H9 (cell line): ENCODE measurements around the gene TRERF1. TPM values are rescaled to one million over a fixed set of nuclear protein-coding genes. Genes with fewer than 3 reads are reported as not detected.

Experiments
- DNase-seq: peaks from one replicate; pipeline ENCODE4 v3.0.0-alpha.2; 2017
- H2AFZ ChIP-seq: one replicate; pipeline ENCODE4 v1.6.1; 2013; ENCODE audit warnings: mild to moderate bottlenecking, low read length, control low read depth, moderate library complexity
- H2AK5ac ChIP-seq: 2 replicates; pipeline ENCODE4 v1.6.1; 2013; ENCODE audit warnings: low read length, control low read depth, mixed read lengths; ENCODE audit not compliant: insufficient read length
- H2BK120ac ChIP-seq: one replicate; pipeline ENCODE4 v1.6.1; 2013; ENCODE audit warnings: low read depth, mild to moderate bottlenecking, low read length, control low read depth, inconsistent platforms; ENCODE audit not compliant: poor library complexity, severe bottlenecking
- H2BK12ac ChIP-seq: 2 replicates; pipeline ENCODE4 v1.6.1; 2013; ENCODE audit warnings: low read length, control low read depth, mixed read lengths, low read depth; ENCODE audit not compliant: insufficient read length
- H2BK15ac ChIP-seq: 2 replicates; pipeline ENCODE4 v1.6.1; 2013; ENCODE audit warnings: low read depth, low read length, control low read depth
- H2BK20ac ChIP-seq: one replicate; pipeline ENCODE4 v1.6.1; 2013; ENCODE audit warnings: low read depth, mild to moderate bottlenecking, low read length, control low read depth, inconsistent platforms; ENCODE audit not compliant: poor library complexity, severe bottlenecking
- H2BK5ac ChIP-seq: 2 replicates; pipeline ENCODE4 v1.6.1; 2013; ENCODE audit warnings: low read length, control low read depth, mixed read lengths; ENCODE audit not compliant: insufficient read length
- H3K14ac ChIP-seq: 2 replicates; pipeline ENCODE4 v1.6.1; 2013; ENCODE audit warnings: low read length, control low read depth; ENCODE audit not compliant: insufficient read depth
- H3K18ac ChIP-seq: 2 replicates; pipeline ENCODE4 v1.6.1; 2013; ENCODE audit warnings: low read depth, mild to moderate bottlenecking, mixed read lengths, low read length, control low read depth; ENCODE audit not compliant: insufficient read length
- H3K23ac ChIP-seq: 2 replicates; pipeline ENCODE4 v1.6.1; 2013; ENCODE audit warnings: low read length, control low read depth, mixed read lengths, low read depth; ENCODE audit not compliant: insufficient read length
- H3K23me2 ChIP-seq: 2 replicates; pipeline ENCODE4 v1.6.1; 2013; ENCODE audit warnings: low read depth, mild to moderate bottlenecking, mixed read lengths, low read length, control low read depth; ENCODE audit not compliant: insufficient read length, poor library complexity, severe bottlenecking
- H3K27ac ChIP-seq: 2 replicates; pipeline ENCODE4 v1.5.1; 2013; ENCODE audit warnings: low read length, control low read depth, mixed read lengths, low read depth; ENCODE audit not compliant: insufficient read length
- H3K27me3 ChIP-seq: 2 replicates; pipeline ENCODE4 v1.6.1; 2013; ENCODE audit warnings: low read length, control low read depth, inconsistent platforms; ENCODE audit not compliant: insufficient read depth
- H3K4ac ChIP-seq: 2 replicates; pipeline ENCODE4 v1.6.1; 2013; ENCODE audit warnings: low read depth, mild to moderate bottlenecking, control low read depth, inconsistent platforms, low read length, moderate library complexity
- H3K4me1 ChIP-seq: 2 replicates; pipeline ENCODE4 v1.6.1; 2013; ENCODE audit warnings: low read length, control low read depth, inconsistent platforms; ENCODE audit not compliant: insufficient read depth
- H3K4me2 ChIP-seq: 2 replicates; pipeline ENCODE4 v1.6.1; 2013; ENCODE audit warnings: low read length, control low read depth, mixed read lengths; ENCODE audit not compliant: insufficient read length, insufficient read depth
- H3K56ac ChIP-seq: 2 replicates; pipeline ENCODE4 v1.6.1; 2013; ENCODE audit warnings: low read depth, mild to moderate bottlenecking, mixed read lengths, low read length, control low read depth; ENCODE audit not compliant: insufficient read length
- H3K79me1 ChIP-seq: 2 replicates; pipeline ENCODE4 v1.6.1; 2013; ENCODE audit warnings: low read depth, mild to moderate bottlenecking, moderate library complexity, low read length, control low read depth, inconsistent platforms; ENCODE audit not compliant: insufficient read depth, poor library complexity, severe bottlenecking
- H3K79me2 ChIP-seq: 2 replicates; pipeline ENCODE4 v1.6.1; 2013; ENCODE audit warnings: low read length, control low read depth, inconsistent platforms; ENCODE audit not compliant: insufficient read depth
- H3K9ac ChIP-seq: 2 replicates; pipeline ENCODE4 v1.6.1; 2013; ENCODE audit warnings: low read length, control low read depth, mixed read lengths; ENCODE audit not compliant: insufficient read length; ENCODE audit errors: extremely low read depth
- H3K9me3 ChIP-seq: one replicate; pipeline ENCODE4 v1.6.1; 2013; ENCODE audit warnings: low read depth, low read length, inconsistent platforms; ENCODE audit not compliant: control insufficient read depth
- H3T11ph ChIP-seq: one replicate; pipeline ENCODE4 v1.6.1; 2013; ENCODE audit warnings: mild to moderate bottlenecking, low read length, control low read depth, inconsistent platforms
- H4K20me1 ChIP-seq: one replicate; pipeline ENCODE4 v1.6.1; 2013; ENCODE audit not compliant: control insufficient read depth, insufficient read length, insufficient read depth
- H4K5ac ChIP-seq: 2 replicates; pipeline ENCODE4 v1.6.1; 2013; ENCODE audit warnings: low read depth, mild to moderate bottlenecking, mixed read lengths, low read length, control low read depth; ENCODE audit not compliant: insufficient read length
- H4K8ac ChIP-seq: replicated peaks from 2 replicates; pipeline ENCODE4 v1.6.1; 2013; ENCODE audit warnings: low read length, control low read depth, mixed read lengths, low read depth; ENCODE audit not compliant: insufficient read length
- H4K91ac ChIP-seq: 2 replicates; pipeline ENCODE4 v1.6.1; 2013; ENCODE audit warnings: low read depth, mild to moderate bottlenecking, moderate library complexity, mixed read lengths, low read length, control low read depth; ENCODE audit not compliant: insufficient read length
- H3K27ac Mint-ChIP-seq, 3 experiments: 2 replicates in 2 of 3; 3 replicates in 1 of 3; pipeline ENCODE4 v1.8.0; 2020 to 2021; ENCODE audit warnings: mixed read lengths in 3 of 3, mild to moderate bottlenecking in 1 of 3, moderate library complexity in 1 of 3
- H3K27me3 Mint-ChIP-seq: 2 replicates; pipeline ENCODE4 v1.8.0; 2021; ENCODE audit warnings: low read depth, mild to moderate bottlenecking, moderate library complexity, mixed read lengths
- H3K36me3 Mint-ChIP-seq, 3 experiments: 2 replicates in 2 of 3; 3 replicates in 1 of 3; pipeline ENCODE4 v1.8.0; 2020 to 2021; ENCODE audit warnings: low read depth in 3 of 3, mixed read lengths in 3 of 3; ENCODE audit not compliant: insufficient read depth in 1 of 3
- H3K4me1 Mint-ChIP-seq, 2 experiments: 2 replicates each; pipeline ENCODE4 v1.8.0; 2020; ENCODE audit warnings: mixed read lengths in 2 of 2
- H3K4me3 Mint-ChIP-seq, 2 experiments: 2 replicates in 1 of 2; 3 replicates in 1 of 2; pipeline ENCODE4 v1.8.0; 2020 to 2021; ENCODE audit warnings: mild to moderate bottlenecking in 2 of 2, mixed read lengths in 2 of 2, moderate library complexity in 1 of 2
- H3K9me3 Mint-ChIP-seq, 2 experiments: 2 replicates in 1 of 2; 3 replicates in 1 of 2; pipeline ENCODE4 v1.8.0; 2020; ENCODE audit warnings: mild to moderate bottlenecking in 2 of 2, mixed read lengths in 2 of 2, moderate library complexity in 1 of 2
- CTCF ChIP-seq: fragments of 200-600 bp; sonication (generic); conservative IDR thresholded peaks from 3 replicates; pipeline ENCODE4 v1.8.0; 2021; ENCODE audit warnings: antibody characterized with exemption, mild to moderate bottlenecking
- WGBS: extraction: QIAGEN DNeasy Blood & Tissue Kit; methylation state at CpG from one replicate; pipeline ENCODE4 v1.1.7; 2013; ENCODE audit warnings: missing lambda C conversion rate, low lambda C conversion rate, mixed read lengths; ENCODE audit not compliant: insufficient read length; ENCODE audit errors: extremely low coverage; 5-methylcytosine and 5-hydroxymethylcytosine counted together
- long read RNA-seq: library from polyadenylated mRNA; unstranded; transcript quantifications from one replicate; pipeline ENCODE4 v2.0.0, GENCODE V29; 2020
- total RNA-seq: library from RNA; stranded (reverse); gene quantifications from 2 replicates; pipeline ENCODE4 v1.2.1, GENCODE V29; 2021

The TRERF1 gene
- total RNA-seq = 18.0 and 19.7 TPM in 2 replicates
- long read RNA-seq, partial matches to known transcripts = 12 of 20 reads
- long read RNA-seq, other reads (novel, unspliced or antisense) = 8 of 20 reads

- H3K18ac ChIP-seq = peak within 1 kb of the TSS; percentile 8
- no peak within 1 kb of the TSS for H4K8ac ChIP-seq
- H2BK5ac ChIP-seq = no peak within 1 kb of the TSS
- no peak within 1 kb of the TSS for H3K23ac ChIP-seq
- H2BK20ac ChIP-seq = no peak within 1 kb of the TSS
- H4K20me1 ChIP-seq = no peaks in the 10 kb centered on the region
- no peak within 1 kb of the TSS for H4K91ac ChIP-seq
- H3K4me1 Mint-ChIP-seq = peaks cover 53 to 62% of the 10 kb centered on the region in 2 experiments
- DNase-seq = peak; percentile 88
- H3K9me3 Mint-ChIP-seq = no peaks in the 10 kb centered on the region
- peak within 1 kb of the TSS; percentile 67 for H3K9ac ChIP-seq
- no peak within 1 kb of the TSS for H3K4ac ChIP-seq
- no peak for TF ChIP-seq CTCF
- H3K4me1 ChIP-seq = peaks cover 3% of the 10 kb centered on the region
- peak within 1 kb of the TSS; percentile 98 to 99 for H3K4me3 Mint-ChIP-seq
- H3K4me2 ChIP-seq = peak within 1 kb of the TSS; percentile 93
- H3K79me2 ChIP-seq = peaks cover 21% of the 10 kb centered on the region
- H3K27ac ChIP-seq = peak within 1 kb of the TSS; percentile 63
- H3K79me1 ChIP-seq = no peaks in the 10 kb centered on the region
- no CpG with 5 or more reads among the region's 36 CpGs for WGBS
- no peak within 1 kb of the TSS for H2AK5ac ChIP-seq
- peaks cover 4% of the 10 kb centered on the region for H3K27me3 Mint-ChIP-seq
- H2BK120ac ChIP-seq = no peak within 1 kb of the TSS
- no peak within 1 kb of the TSS for H2AFZ ChIP-seq
- H2BK15ac ChIP-seq = no peak within 1 kb of the TSS
- H3K27me3 ChIP-seq = no peaks in the 10 kb centered on the region
- H3K9me3 ChIP-seq = no peaks in the 10 kb centered on the region
- H2BK12ac ChIP-seq = no peak within 1 kb of the TSS
- H3K56ac ChIP-seq = no peak within 1 kb of the TSS
- peaks cover 7 to 10% (median 8%) of the 10 kb centered on the region in 3 experiments; a peak in 6 of 7 replicates for H3K36me3 Mint-ChIP-seq
- H3K14ac ChIP-seq = peak within 1 kb of the TSS; percentile 66
- no peak within 1 kb of the TSS for H4K5ac ChIP-seq
- no peak within 1 kb of the TSS for H3T11ph ChIP-seq
- H3K27ac Mint-ChIP-seq = peak within 1 kb of the TSS; percentile 98 to 100 (median 99)
- peaks cover 40% of the 10 kb centered on the region for H3K23me2 ChIP-seq
Observed at GRCh38 chr6:42451333-42452170, at the start of gene TRERF1. Gene TRERF1 (minus strand): TSS chr6:42451926. CDS start chr6:42269590, 182,336 bp downstream.
